Uterus (tissue), 2 donors: ENCODE results near the gene STON1.
A peak's percentile ranks its signal among the peaks of the same experiment; 100 is the strongest.

Experiments used
- POLR2A ChIP-seq, 2 donors: fragments of 450-650 bp; IDR thresholded peaks; one replicate each; pipeline ENCODE4 v1.6.1; 2016; ENCODE audit warnings: antibody characterized with exemption in 2 of 2, mild to moderate bottlenecking in 1 of 2, moderate library complexity in 1 of 2
- TF ChIP-seq, protein P1 (sequence below), 4 experiments: fragments of 200-600 bp in 2 of 4; fragments of 450-650 bp in 2 of 4; sonication (generic) in 2 of 4; IDR thresholded peaks; one replicate each; pipeline ENCODE4 v1.5.1; 2016 to 2019; ENCODE audit warnings: antibody characterized with exemption in 4 of 4, mild to moderate bottlenecking in 2 of 4, moderate library complexity in 1 of 4

DNA sequence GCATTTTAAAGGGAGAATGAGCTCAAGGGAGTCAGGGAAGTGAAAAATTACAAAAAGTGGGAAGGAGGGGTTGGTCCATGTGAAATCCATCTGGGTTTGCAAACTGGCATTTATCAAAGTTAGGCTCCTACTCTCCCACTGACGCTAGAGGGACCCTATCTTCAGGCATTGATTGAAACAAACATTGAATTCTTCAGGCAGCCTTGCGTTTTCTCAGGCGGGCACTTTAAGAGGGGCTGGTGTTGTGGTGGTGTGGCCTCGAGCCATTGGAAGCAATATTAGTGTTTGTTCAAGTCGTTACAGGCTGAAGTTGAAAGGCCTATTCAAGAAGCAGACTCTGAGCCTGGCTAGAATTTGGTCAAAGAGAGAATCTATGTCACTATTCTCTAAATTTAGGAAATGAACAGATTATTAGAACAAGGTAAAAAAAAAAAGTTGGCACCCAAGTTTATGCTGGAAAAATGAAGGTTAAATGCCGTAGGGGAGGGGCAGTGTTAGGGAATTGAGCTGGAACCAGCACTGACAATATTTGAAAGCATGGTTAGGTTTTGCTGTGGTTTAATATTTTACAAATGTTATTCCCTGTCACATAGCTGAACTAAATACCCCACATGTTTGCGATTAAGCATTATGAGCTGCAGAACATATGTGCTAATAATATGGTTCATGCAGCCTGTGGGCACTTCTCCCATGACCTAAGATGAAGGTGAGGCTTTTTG, 36.8 kb downstream of the STON1 start:
- no peak for TF ChIP-seq POLR2A (IDR thresholded peaks at IDR 0.05)
- TF ChIP-seq, protein P1, sequence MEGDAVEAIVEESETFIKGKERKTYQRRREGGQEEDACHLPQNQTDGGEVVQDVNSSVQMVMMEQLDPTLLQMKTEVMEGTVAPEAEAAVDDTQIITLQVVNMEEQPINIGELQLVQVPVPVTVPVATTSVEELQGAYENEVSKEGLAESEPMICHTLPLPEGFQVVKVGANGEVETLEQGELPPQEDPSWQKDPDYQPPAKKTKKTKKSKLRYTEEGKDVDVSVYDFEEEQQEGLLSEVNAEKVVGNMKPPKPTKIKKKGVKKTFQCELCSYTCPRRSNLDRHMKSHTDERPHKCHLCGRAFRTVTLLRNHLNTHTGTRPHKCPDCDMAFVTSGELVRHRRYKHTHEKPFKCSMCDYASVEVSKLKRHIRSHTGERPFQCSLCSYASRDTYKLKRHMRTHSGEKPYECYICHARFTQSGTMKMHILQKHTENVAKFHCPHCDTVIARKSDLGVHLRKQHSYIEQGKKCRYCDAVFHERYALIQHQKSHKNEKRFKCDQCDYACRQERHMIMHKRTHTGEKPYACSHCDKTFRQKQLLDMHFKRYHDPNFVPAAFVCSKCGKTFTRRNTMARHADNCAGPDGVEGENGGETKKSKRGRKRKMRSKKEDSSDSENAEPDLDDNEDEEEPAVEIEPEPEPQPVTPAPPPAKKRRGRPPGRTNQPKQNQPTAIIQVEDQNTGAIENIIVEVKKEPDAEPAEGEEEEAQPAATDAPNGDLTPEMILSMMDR (IDR thresholded peaks at IDR 0.05), result peak in 1 of 4 experiments; percentile 28
